HCT116 (cell line): ENCODE data around the gene PPTC7. TPM values are rescaled to one million over a fixed set of nuclear protein-coding genes. Genes with fewer than 3 reads are reported as not detected.

ENCODE experiments used
- ATAC-seq: fragments of 200-7000 bp; cut with Tn5 transposase; 2 replicates; pipeline ENCODE4 v1.9.1; 2020; ENCODE audit warnings: mild to moderate bottlenecking, moderate library complexity
- BruUV-seq: library from RNA; stranded (reverse); fragments of 400-500 nt; replicated peaks from 2 replicates; lab custom pipeline; 2021; lab: Mats Ljungman, UMichigan
- CTCF ChIA-PET: fragments of 300-600 bp; sonication (Branson Sonifier 250); formaldehyde crosslinking; loops from one replicate; lab custom pipeline; 2021; ENCODE audit warnings: antibody characterized with exemption; lab: Charles Lee
- POLR2A ChIA-PET: fragments of 300-600, 350-600 bp; sonication (Branson Sonifier 250); formaldehyde crosslinking; loops from one replicate; lab custom pipeline; 2021; ENCODE audit warnings: antibody characterized with exemption; lab: Charles Lee
- RAD21 ChIA-PET, 2 experiments: fragments of 300-600 bp; sonication (Branson Sonifier 250); formaldehyde crosslinking; loops; one replicate each; lab custom pipeline; 2023; ENCODE audit warnings: low total read pairs in 2 of 2; ENCODE audit not compliant: uncharacterized antibody in 2 of 2, unreplicated experiment in 2 of 2, low non-redundant PET in 1 of 2; lab: Charles Lee
- DNase-seq: peaks from one replicate; pipeline ENCODE4 v3.0.0-alpha.2; 2010; ENCODE audit warnings: low read depth, low spot score
- H2AFZ ChIP-seq: fragments of 200-600 bp; shearing (Covaris generic), sonication (generic); 2 replicates; pipeline ENCODE4 v1.6.1; 2017; ENCODE audit warnings: low read depth, mixed run types, mixed read lengths, antibody characterized with exemption, low read length; ENCODE audit not compliant: poor library complexity, severe bottlenecking
- H3K27ac ChIP-seq: 2 replicates; pipeline ENCODE4 v1.5.1; 2012; ENCODE audit warnings: low read depth, low read length
- H3K27me3 ChIP-seq: fragments of 200-600 bp; sonication (generic); 2 replicates; pipeline ENCODE4 v1.6.1; 2016; ENCODE audit warnings: mixed run types, low read length, mixed read lengths; ENCODE audit not compliant: insufficient read depth
- H3K36me3 ChIP-seq, 2 experiments: fragments of 200-500 bp in 1 of 2; fragments of 200-600 bp in 1 of 2; sonication (Bioruptor generic) in 1 of 2; sonication (generic) in 1 of 2; 2 replicates each; pipeline versions ENCODE4 v1.5.1 to v1.6.1; 2014 to 2016; ENCODE audit warnings: low read length in 2 of 2, inconsistent platforms in 1 of 2, mixed read lengths in 1 of 2, mixed run types in 1 of 2; ENCODE audit not compliant: insufficient read depth in 2 of 2, control insufficient read depth in 1 of 2
- H3K4me1 ChIP-seq, 2 experiments: fragments of 200-600 bp in 1 of 2; sonication (generic) in 1 of 2; 2 replicates each; pipeline versions ENCODE4 v1.5.1 to v1.6.1; 2012 to 2017; ENCODE audit warnings: low read length in 2 of 2, inconsistent platforms in 1 of 2, mild to moderate bottlenecking in 1 of 2, mixed read lengths in 1 of 2, mixed run types in 1 of 2, moderate library complexity in 1 of 2; ENCODE audit not compliant: insufficient read depth in 2 of 2, control insufficient read depth in 1 of 2
- H3K4me2 ChIP-seq: fragments of 200-600 bp; sonication (generic); 2 replicates; pipeline ENCODE4 v1.6.1; 2017; ENCODE audit warnings: mixed run types, low read length, mixed read lengths
- H3K4me3 ChIP-seq, 2 experiments: fragments of 200-600 bp in 1 of 2; sonication (generic) in 1 of 2; replicated peaks in 1 of 2; 2 replicates each; pipeline ENCODE4 v1.5.1; 2011 to 2016; ENCODE audit warnings: low read length in 2 of 2, control low read depth in 1 of 2, low read depth in 1 of 2, mild to moderate bottlenecking in 1 of 2, mixed read lengths in 1 of 2, mixed run types in 1 of 2
- H3K79me2 ChIP-seq: fragments of 200-600 bp; sonication (generic); 2 replicates; pipeline ENCODE4 v1.6.1; 2017; ENCODE audit warnings: mild to moderate bottlenecking, mixed run types, low read length, moderate library complexity, mixed read lengths; ENCODE audit not compliant: insufficient read depth
- H3K9ac ChIP-seq: fragments of 200-600 bp; sonication (generic); 2 replicates; pipeline ENCODE4 v1.6.1; 2016; ENCODE audit warnings: low read length, mixed read lengths
- H3K9me2 ChIP-seq: fragments of 200-600 bp; sonication (generic), shearing (Covaris generic); 2 replicates; pipeline ENCODE4 v1.6.1; 2017; ENCODE audit warnings: mixed run types, mild to moderate bottlenecking, moderate library complexity; ENCODE audit not compliant: insufficient read depth
- H3K9me3 ChIP-seq, 2 experiments: fragments of 200-500 bp in 1 of 2; fragments of 200-600 bp in 1 of 2; sonication (Bioruptor generic) in 1 of 2; sonication (generic) in 1 of 2; 2 replicates each; pipeline ENCODE4 v1.6.1; 2014 to 2017; ENCODE audit warnings: low read length in 2 of 2, mixed read lengths in 2 of 2, inconsistent platforms in 1 of 2, low read depth in 1 of 2, mild to moderate bottlenecking in 1 of 2, mixed run types in 1 of 2, moderate library complexity in 1 of 2; ENCODE audit not compliant: control insufficient read depth in 1 of 2, insufficient read depth in 1 of 2
- H4K20me1 ChIP-seq: fragments of 200-600 bp; sonication (generic), shearing (Covaris generic); 2 replicates; pipeline ENCODE4 v1.6.1; 2017; ENCODE audit warnings: mixed run types, mild to moderate bottlenecking, moderate library complexity; ENCODE audit not compliant: insufficient read depth
- CBX3 ChIP-seq: IDR thresholded peaks from 2 replicates; pipeline ENCODE4 v1.6.1; 2012; ENCODE audit warnings: low read depth
- CEBPB ChIP-seq: IDR thresholded peaks from 2 replicates; pipeline ENCODE4 v1.6.1; 2012; ENCODE audit warnings: low read depth
- ELF1 ChIP-seq: IDR thresholded peaks from 2 replicates; pipeline ENCODE4 v1.6.1; 2012; ENCODE audit warnings: low read depth, borderline replicate concordance
- EZH2 ChIP-seq: fragments of 200-600 bp; sonication (generic); IDR thresholded peaks from 2 replicates; pipeline ENCODE4 v1.6.1; 2017; ENCODE audit warnings: antibody characterized with exemption, mixed run types
- EZH2phosphoT487 ChIP-seq: fragments of 200-600 bp; IDR thresholded peaks from 2 replicates; pipeline ENCODE4 v1.6.1; 2018; ENCODE audit warnings: antibody characterized with exemption, borderline replicate concordance
- FOSL1 ChIP-seq: IDR thresholded peaks from 2 replicates; pipeline ENCODE4 v1.6.1; 2012; ENCODE audit warnings: low read depth
- JUND ChIP-seq: IDR thresholded peaks from 2 replicates; pipeline ENCODE4 v1.6.1; 2012
- POLR2A ChIP-seq: IDR thresholded peaks from 2 replicates; pipeline ENCODE4 v1.7.0; 2011; ENCODE audit warnings: borderline replicate concordance; ENCODE audit not compliant: insufficient read depth, insufficient read length; ENCODE audit errors: extremely low read depth
- POLR2AphosphoS5 ChIP-seq: IDR thresholded peaks from 2 replicates; pipeline ENCODE4 v1.6.1; 2011; ENCODE audit warnings: mild to moderate bottlenecking, low read depth, low read length, moderate library complexity
- SIN3A ChIP-seq: IDR thresholded peaks from 2 replicates; pipeline ENCODE4 v1.6.1; 2012; ENCODE audit warnings: low read depth
- SRF ChIP-seq: IDR thresholded peaks from 2 replicates; pipeline ENCODE4 v1.6.1; 2012; ENCODE audit warnings: low read depth
- TCF7L2 ChIP-seq: IDR thresholded peaks from 2 replicates; pipeline ENCODE4 v1.7.0; 2011; ENCODE audit warnings: borderline replicate concordance, inconsistent platforms; ENCODE audit not compliant: insufficient read depth, insufficient read length; ENCODE audit errors: extremely low read depth
- YY1 ChIP-seq: IDR thresholded peaks from 2 replicates; pipeline ENCODE4 v1.6.1; 2011; ENCODE audit warnings: low read length, low read depth, moderate library complexity, mild to moderate bottlenecking; ENCODE audit not compliant: insufficient replicate concordance; ENCODE audit errors: extremely low read depth
- ZNF274 ChIP-seq: fragments of 200-500 bp; sonication (Bioruptor generic); IDR thresholded peaks from 2 replicates; pipeline ENCODE4 v1.6.1; 2014; ENCODE audit warnings: mild to moderate bottlenecking, low read depth, low read length, inconsistent platforms
- intact Hi-C: fragments of 100-400 bp; cut with micrococcal nuclease; formaldehyde crosslinking; loops from 2 replicates; pipeline ENCODE4 v1.10.0; 2022
- total RNA-seq: library from RNA; stranded (reverse); gene quantifications from one replicate; pipeline ENCODE4 v1.2.1, GENCODE V29; 2021; ENCODE audit not compliant: unreplicated experiment
- TF ChIP-seq, protein P1 (sequence below): IDR thresholded peaks from 2 replicates; pipeline ENCODE4 v1.6.1; 2012
- TF ChIP-seq, protein P2 (sequence below): IDR thresholded peaks from 2 replicates; pipeline ENCODE4 v1.6.1; 2012; ENCODE audit warnings: low read depth
- TF ChIP-seq, protein P3 (sequence below), 3 experiments: fragments of 200-600 bp in 1 of 3; sonication (generic) in 1 of 3; IDR thresholded peaks in 2 of 3; conservative IDR thresholded peaks in 1 of 3; 2 replicates each; pipeline ENCODE4 v1.5.1; 2012 to 2017; ENCODE audit warnings: low read depth in 2 of 3, low read length in 2 of 3, antibody characterized with exemption in 1 of 3, borderline replicate concordance in 1 of 3, control low read depth in 1 of 3, mild to moderate bottlenecking in 1 of 3, mixed read lengths in 1 of 3, mixed run types in 1 of 3, moderate library complexity in 1 of 3; ENCODE audit not compliant: insufficient read depth in 1 of 3

PPTC7 gene
- total RNA-seq, 1 experiment from 2014 or later, result 25.2 TPM

DNA sequence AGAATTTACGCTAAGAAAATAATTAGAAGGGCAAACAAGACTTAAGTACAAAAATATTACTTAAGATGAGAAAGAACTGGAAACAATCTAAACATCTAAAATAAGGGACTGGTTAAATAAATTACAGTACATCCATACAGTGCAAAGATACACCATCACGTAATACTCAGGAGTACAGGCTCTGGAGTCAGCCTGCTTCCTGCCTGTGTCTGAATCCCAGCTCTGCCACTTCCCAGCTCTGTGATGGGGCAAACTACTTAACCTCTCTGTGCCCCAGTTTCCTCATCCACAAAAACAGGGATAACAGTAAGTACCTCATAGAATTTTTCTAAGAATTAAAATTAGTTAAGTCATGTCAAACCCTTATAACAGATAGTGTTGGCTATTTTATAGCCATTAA is 36.0 kb downstream of the PPTC7 start:
- intact Hi-C loops, result no loop called here
- H4K20me1 ChIP-seq, result no peaks in the 10 kb centered on the region
- no peak for ATAC-seq
- POLR2A ChIA-PET, result no interaction called here
- peaks cover 0 to 9% of the 10 kb centered on the region in 2 experiments; a peak in 2 of 4 replicates for H3K36me3 ChIP-seq
- H3K4me3 ChIP-seq, result no peak overlapping the region
- no peak for DNase-seq
- H3K9me2 ChIP-seq, result no peaks in the 10 kb centered on the region
- no peak overlapping the region for H3K4me2 ChIP-seq
- no peaks in the 10 kb centered on the region for H3K9me3 ChIP-seq
- H3K9ac ChIP-seq, result no peak overlapping the region
- H3K79me2 ChIP-seq, result peaks cover 80% of the 10 kb centered on the region
- BruUV-seq, result no TSS peak
- H3K27ac ChIP-seq, result no peak overlapping the region
- H3K4me1 ChIP-seq, result peaks cover 0 to 6% of the 10 kb centered on the region in 2 experiments; a peak in 1 of 4 replicates
- RAD21 ChIA-PET, result no interaction called here
- CTCF ChIA-PET, result no interaction called here
- TF ChIP-seq CBX3 (no peak), POLR2A (no peak), JUND (no peak), SRF (no peak)
- no peak overlapping the region for H2AFZ ChIP-seq
- no peaks in the 10 kb centered on the region for H3K27me3 ChIP-seq

DNA sequence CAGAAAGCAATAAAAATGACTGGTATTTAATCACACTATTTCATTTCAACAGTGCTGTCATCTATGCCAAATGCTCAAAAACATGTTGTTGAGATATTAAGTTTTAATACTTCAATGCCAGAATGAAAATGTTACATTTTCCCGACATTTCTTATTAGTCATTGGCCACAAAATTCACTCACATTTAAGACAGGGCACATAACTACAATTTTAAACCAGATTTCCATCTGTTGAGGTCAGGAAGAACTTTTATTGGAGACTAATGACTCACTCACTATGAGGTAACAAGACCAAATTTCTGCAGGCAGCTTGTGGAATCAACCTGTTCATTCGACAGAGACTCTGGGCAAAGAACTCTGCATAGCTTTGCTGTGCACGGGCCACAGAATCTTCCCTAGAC is 36.8 kb downstream of the PPTC7 start:
- CTCF ChIA-PET, result no interaction called here
- no peak for TF ChIP-seq CEBPB
- TF ChIP-seq EZH2, result no peak
- no peak for TF ChIP-seq YY1
- TF ChIP-seq SIN3A, result no peak
- TF ChIP-seq TCF7L2, result no peak
- TF ChIP-seq POLR2AphosphoS5, result no peak
- TF ChIP-seq, protein P1, sequence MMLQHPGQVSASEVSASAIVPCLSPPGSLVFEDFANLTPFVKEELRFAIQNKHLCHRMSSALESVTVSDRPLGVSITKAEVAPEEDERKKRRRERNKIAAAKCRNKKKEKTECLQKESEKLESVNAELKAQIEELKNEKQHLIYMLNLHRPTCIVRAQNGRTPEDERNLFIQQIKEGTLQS, result no peak
- no peak for TF ChIP-seq SRF
- no peak for TF ChIP-seq ELF1
- TF ChIP-seq ZNF274, result no peak
- TF ChIP-seq, protein P2, sequence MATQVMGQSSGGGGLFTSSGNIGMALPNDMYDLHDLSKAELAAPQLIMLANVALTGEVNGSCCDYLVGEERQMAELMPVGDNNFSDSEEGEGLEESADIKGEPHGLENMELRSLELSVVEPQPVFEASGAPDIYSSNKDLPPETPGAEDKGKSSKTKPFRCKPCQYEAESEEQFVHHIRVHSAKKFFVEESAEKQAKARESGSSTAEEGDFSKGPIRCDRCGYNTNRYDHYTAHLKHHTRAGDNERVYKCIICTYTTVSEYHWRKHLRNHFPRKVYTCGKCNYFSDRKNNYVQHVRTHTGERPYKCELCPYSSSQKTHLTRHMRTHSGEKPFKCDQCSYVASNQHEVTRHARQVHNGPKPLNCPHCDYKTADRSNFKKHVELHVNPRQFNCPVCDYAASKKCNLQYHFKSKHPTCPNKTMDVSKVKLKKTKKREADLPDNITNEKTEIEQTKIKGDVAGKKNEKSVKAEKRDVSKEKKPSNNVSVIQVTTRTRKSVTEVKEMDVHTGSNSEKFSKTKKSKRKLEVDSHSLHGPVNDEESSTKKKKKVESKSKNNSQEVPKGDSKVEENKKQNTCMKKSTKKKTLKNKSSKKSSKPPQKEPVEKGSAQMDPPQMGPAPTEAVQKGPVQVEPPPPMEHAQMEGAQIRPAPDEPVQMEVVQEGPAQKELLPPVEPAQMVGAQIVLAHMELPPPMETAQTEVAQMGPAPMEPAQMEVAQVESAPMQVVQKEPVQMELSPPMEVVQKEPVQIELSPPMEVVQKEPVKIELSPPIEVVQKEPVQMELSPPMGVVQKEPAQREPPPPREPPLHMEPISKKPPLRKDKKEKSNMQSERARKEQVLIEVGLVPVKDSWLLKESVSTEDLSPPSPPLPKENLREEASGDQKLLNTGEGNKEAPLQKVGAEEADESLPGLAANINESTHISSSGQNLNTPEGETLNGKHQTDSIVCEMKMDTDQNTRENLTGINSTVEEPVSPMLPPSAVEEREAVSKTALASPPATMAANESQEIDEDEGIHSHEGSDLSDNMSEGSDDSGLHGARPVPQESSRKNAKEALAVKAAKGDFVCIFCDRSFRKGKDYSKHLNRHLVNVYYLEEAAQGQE, result no peak
- TF ChIP-seq, protein P3, sequence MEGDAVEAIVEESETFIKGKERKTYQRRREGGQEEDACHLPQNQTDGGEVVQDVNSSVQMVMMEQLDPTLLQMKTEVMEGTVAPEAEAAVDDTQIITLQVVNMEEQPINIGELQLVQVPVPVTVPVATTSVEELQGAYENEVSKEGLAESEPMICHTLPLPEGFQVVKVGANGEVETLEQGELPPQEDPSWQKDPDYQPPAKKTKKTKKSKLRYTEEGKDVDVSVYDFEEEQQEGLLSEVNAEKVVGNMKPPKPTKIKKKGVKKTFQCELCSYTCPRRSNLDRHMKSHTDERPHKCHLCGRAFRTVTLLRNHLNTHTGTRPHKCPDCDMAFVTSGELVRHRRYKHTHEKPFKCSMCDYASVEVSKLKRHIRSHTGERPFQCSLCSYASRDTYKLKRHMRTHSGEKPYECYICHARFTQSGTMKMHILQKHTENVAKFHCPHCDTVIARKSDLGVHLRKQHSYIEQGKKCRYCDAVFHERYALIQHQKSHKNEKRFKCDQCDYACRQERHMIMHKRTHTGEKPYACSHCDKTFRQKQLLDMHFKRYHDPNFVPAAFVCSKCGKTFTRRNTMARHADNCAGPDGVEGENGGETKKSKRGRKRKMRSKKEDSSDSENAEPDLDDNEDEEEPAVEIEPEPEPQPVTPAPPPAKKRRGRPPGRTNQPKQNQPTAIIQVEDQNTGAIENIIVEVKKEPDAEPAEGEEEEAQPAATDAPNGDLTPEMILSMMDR (IDR thresholded peaks at IDR 0.05 in 2 of 3, conservative IDR thresholded peaks at IDR 0.05 in 1 of 3; ENCODE audit: borderline replicate concordance in 1 of 3, insufficient read depth in 1 of 3, low read depth in 2 of 3, low read length in 2 of 3), result no peak
- no peak for TF ChIP-seq EZH2phosphoT487
- TF ChIP-seq JUND, result no peak
- no peak; the same call in 1 of the 2 replicates for TF ChIP-seq FOSL1

More for the DNA sequence above, 36.8 kb downstream of the PPTC7 start:
- no peak overlapping the region for H2AFZ ChIP-seq
- no peak overlapping the region for H3K27ac ChIP-seq
- H4K20me1 ChIP-seq, result no peaks in the 10 kb centered on the region
- POLR2A ChIA-PET, result no interaction called here
- BruUV-seq, result no TSS peak
- DNase-seq (no peak), ATAC-seq (no peak)
- peaks cover 0 to 6% of the 10 kb centered on the region in 2 experiments; a peak in 1 of 4 replicates for H3K4me1 ChIP-seq
- no peaks in the 10 kb centered on the region for H3K9me3 ChIP-seq
- H3K4me3 ChIP-seq, result no peak overlapping the region
- no peak overlapping the region for H3K4me2 ChIP-seq
- H3K36me3 ChIP-seq, result peaks cover 0 to 4% of the 10 kb centered on the region in 2 experiments; a peak in 2 of 4 replicates
- no peaks in the 10 kb centered on the region for H3K9me2 ChIP-seq
- H3K27me3 ChIP-seq, result no peaks in the 10 kb centered on the region
- RAD21 ChIA-PET, result no interaction called here
- H3K79me2 ChIP-seq, result peaks cover 73% of the 10 kb centered on the region
- intact Hi-C loops, result no loop called here
- H3K9ac ChIP-seq, result no peak overlapping the region
